GM13976 (cell line): ENCODE data around the gene PCDHGB4.
"Not testable (repeated sequence)": the region's sequence is repeated elsewhere in the genome, so short reads cannot be mapped to it uniquely, and the experiment has no call there.

Experiments used
- DNase-seq: peaks from one replicate; pipeline ENCODE4 v3.0.0; 2012; ENCODE audit warnings: low spot score
- in situ Hi-C: fragments of 300-500 bp; cut with MboI; formaldehyde crosslinking; loops from one replicate; pipeline ENCODE4 v1.12.0; 2022; ENCODE audit warnings: low sequenced_read_pairs, mixed read lengths, inconsistent platforms; ENCODE audit not compliant: unreplicated experiment
- TF ChIP-seq, protein P1 (sequence below): IDR thresholded peaks from 2 replicates; pipeline ENCODE4 v1.5.1; 2012; ENCODE audit warnings: borderline replicate concordance, mild to moderate bottlenecking; ENCODE audit not compliant: insufficient read depth; ENCODE audit errors: extremely low read depth, missing control alignments, control extremely low read depth

PCDHGB4 gene

DNA sequence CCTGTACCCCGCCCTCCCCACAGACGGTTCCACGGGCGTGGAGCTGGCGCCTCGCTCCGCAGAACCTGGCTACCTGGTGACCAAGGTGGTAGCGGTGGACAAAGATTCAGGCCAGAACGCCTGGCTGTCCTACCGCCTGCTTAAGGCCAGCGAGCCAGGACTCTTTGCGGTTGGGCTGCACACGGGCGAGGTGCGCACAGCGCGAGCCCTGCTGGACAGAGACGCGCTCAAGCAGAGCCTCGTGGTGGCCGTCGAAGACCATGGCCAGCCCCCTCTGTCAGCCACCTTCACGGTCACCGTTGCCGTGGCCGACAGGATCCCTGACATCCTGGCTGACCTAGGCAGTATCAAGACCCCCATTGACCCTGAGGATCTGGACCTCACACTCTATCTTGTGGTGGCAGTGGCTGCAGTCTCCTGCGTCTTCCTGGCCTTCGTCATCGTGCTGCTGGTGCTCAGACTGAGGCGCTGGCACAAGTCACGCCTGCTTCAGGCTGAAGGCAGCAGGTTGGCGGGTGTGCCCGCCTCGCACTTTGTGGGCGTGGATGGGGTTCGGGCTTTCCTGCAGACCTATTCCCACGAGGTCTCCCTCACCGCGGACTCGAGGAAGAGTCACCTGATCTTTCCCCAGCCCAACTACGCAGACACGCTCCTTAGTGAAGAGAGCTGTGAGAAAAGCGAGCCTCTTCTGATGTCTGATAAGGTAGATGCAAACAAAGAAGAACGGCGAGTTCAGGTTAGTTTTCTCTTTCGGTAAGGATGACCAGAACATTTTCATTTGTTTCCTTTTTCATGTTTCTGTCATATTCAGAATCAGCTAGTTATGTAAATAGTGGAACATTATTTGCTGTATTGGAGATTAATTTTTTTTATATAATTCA is 21.2 kb upstream of the PCDHGB4 start:
- DNase-seq, result no peak
- in situ Hi-C loops, result no loop called here
- TF ChIP-seq, protein P1, sequence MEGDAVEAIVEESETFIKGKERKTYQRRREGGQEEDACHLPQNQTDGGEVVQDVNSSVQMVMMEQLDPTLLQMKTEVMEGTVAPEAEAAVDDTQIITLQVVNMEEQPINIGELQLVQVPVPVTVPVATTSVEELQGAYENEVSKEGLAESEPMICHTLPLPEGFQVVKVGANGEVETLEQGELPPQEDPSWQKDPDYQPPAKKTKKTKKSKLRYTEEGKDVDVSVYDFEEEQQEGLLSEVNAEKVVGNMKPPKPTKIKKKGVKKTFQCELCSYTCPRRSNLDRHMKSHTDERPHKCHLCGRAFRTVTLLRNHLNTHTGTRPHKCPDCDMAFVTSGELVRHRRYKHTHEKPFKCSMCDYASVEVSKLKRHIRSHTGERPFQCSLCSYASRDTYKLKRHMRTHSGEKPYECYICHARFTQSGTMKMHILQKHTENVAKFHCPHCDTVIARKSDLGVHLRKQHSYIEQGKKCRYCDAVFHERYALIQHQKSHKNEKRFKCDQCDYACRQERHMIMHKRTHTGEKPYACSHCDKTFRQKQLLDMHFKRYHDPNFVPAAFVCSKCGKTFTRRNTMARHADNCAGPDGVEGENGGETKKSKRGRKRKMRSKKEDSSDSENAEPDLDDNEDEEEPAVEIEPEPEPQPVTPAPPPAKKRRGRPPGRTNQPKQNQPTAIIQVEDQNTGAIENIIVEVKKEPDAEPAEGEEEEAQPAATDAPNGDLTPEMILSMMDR, result no peak

DNA sequence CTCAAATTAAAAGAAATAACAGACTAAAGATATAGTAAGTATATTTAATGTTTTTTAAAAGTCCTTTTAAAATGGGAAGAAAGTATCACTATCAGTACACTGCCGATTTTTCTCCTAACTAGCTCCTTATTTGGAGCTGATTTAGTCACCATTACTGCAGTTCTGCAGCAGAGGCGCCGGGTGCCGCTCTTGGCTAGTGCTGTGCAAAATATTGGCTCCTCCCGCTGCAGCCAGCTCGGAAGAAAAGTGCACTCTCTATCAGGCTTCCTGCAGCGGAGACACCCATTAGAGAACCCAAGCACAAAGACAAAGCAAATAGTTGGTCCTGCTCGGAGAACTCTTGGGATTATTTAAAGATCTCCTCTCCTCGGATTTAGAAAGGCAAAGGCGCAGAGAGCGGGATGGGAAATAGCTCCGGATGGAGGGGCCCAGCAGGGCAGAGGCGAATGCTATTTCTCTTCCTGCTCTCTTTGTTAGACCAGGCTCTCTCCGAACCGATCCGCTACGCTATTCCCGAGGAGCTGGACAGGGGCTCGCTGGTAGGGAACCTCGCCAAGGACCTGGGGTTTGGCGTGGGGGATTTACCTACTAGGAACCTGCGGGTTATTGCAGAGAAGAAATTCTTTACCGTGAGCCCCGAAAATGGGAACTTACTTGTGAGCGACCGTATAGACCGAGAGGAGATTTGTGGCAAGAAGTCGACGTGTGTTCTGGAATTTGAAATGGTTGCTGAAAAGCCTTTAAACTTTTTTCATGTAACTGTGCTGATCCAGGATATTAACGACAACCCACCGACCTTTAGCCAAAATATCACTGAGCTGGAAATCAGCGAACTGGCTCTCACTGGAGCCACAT is 17.3 kb upstream of the PCDHGB4 start, which contains the start of gene PCDHGB3:
Gene PCDHGB3 (plus strand): TSS at position 249 of the 855 bp plus-strand sequence. CDS start 153 bp downstream, at position 402.
- TF ChIP-seq, protein P1, result peak; percentile 53
- in situ Hi-C loops, result no loop called here
- DNase-seq, result peak; percentile 57

DNA sequence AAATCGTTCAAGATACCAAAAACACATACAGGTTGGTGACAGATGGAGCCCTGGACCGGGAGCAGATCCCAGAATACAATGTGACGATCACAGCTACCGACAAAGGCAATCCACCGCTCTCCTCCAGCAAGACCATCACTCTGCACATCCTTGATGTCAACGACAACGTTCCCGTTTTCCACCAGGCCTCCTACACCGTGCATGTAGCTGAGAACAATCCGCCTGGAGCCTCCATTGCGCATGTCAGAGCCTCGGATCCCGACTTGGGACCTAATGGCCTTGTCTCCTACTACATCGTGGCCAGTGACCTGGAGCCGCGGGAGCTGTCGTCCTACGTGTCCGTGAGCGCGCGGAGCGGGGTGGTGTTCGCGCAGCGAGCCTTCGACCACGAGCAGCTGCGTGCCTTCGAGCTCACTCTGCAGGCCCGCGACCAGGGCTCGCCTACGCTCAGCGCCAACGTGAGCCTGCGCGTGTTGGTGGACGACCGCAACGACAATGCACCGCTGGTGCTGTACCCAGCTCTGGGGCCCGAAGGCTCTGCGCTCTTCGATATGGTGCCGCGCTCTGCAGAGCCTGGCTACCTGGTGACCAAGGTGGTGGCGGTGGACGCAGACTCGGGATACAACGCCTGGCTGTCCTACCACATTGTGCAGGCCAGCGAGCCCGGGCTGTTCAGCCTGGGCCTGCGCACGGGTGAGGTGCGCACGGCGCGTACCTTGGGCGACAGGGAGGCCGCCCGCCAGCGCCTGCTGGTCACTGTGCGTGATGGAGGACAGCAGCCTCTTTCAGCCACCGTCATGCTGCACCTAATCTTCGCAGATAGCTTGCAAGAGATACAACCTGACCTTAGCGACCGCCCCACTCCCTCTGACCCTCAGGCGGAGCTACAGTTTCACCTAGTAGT is 15.7 kb upstream of the PCDHGB4 start:
- DNase-seq, result no peak
- in situ Hi-C loops, result no loop called here
- TF ChIP-seq, protein P1, result no peak

DNA sequence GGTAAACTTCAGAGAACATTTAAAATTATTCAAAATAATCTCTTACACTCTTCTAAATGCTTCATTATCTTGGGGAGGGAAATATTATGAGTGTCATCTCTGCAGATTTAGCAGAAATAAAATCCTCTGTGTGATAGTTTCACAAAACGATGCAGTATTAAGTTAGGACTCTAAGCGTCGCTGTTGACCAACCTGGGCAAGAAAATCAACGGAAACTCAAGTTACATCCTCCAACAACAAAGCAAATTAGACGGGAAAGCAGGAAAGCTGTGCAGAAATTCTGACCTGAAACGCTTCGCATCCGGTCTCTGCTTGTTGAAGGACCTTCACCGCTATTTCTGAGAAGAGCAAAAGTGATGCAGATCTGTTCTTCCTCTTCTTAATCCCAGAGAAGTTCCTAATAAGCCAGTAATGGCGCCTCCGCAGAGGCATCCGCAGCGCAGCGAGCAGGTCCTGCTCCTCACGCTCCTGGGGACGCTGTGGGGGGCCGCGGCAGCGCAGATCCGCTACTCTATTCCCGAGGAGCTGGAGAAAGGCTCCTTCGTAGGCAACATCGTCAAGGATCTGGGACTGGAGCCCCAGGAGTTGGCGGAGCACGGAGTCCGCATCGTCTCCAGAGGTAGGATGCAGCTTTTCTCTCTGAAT is 13.7 kb upstream of the PCDHGB4 start, which contains the start of gene PCDHGA6:
Gene PCDHGA6 (plus strand): TSS at position 219 of the 645 bp plus-strand sequence. CDS start 193 bp downstream, at position 412.
- no peak for DNase-seq
- TF ChIP-seq, protein P1, result peak; percentile 15
- in situ Hi-C loops, result no loop called here

DNA sequence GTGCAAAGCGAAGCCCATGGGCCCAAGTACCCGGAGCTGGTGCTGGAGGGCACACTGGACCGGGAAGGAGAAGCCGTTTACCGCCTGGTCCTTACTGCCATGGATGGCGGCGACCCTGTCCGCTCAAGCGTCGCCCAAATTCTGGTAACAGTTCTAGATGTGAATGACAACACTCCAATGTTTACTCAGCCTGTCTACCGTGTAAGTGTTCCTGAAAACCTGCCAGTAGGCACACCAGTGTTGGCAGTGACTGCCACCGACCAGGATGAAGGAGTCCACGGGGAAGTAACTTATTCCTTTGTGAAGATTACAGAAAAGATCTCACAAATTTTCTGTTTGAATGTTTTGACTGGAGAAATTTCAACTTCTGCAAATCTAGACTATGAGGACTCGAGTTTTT is 12.9 kb upstream of the PCDHGB4 start:
- TF ChIP-seq, protein P1, result no peak
- no peak for DNase-seq
- in situ Hi-C loops, result no loop called here

DNA sequence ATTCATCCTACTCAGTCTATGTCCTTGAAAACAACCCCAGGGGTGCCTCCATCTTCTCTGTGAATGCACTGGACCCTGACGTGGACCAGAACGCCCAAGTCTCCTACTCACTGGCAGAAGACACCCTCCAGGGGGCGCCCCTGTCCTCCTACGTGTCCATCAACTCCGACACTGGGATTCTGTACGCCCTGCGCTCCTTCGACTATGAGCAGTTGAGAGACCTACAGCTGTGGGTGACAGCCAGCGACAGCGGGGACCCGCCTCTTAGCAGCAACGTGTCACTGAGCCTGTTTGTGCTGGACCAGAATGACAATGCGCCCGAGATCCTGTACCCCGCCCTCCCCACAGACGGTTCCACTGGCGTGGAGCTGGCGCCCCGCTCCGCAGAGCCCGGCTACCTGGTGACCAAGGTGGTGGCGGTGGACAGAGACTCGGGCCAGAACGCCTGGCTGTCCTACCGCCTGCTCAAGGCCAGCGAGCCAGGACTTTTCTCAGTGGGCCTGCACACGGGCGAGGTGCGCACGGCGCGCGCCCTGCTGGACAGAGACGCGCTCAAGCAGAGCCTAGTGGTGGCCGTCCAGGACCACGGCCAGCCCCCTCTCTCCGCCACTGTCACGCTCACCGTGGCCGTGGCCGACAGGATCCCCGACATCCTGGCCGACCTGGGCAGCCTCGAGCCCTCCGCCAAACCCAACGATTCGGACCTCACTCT is 11.9 kb upstream of the PCDHGB4 start:
- in situ Hi-C loops, DNase-seq: not testable (repeated sequence)
